Chondrocyte (in vitro differentiated cells): ENCODE results near the gene SLC22A7. TPM values are rescaled to one million over a fixed set of nuclear protein-coding genes. Genes with fewer than 3 reads are reported as not detected.

Experiments
- DNase-seq: peaks from one replicate; pipeline ENCODE4 v3.0.0; 2021; ENCODE audit warnings: mixed read lengths, low spot score
- H3K27ac Mint-ChIP-seq: one replicate; pipeline ENCODE4 v1.8.0; 2021; ENCODE audit warnings: mild to moderate bottlenecking, moderate library complexity, mixed read lengths; ENCODE audit not compliant: unreplicated experiment
- H3K27me3 Mint-ChIP-seq: 2 replicates; pipeline ENCODE4 v1.8.0; 2021; ENCODE audit warnings: low read depth, mixed read lengths
- H3K36me3 Mint-ChIP-seq: 2 replicates; pipeline ENCODE4 v1.8.0; 2021; ENCODE audit warnings: low read depth, mixed read lengths
- H3K4me1 Mint-ChIP-seq: 2 replicates; pipeline ENCODE4 v1.8.0; 2021; ENCODE audit warnings: low read depth, mild to moderate bottlenecking, mixed read lengths
- H3K4me3 Mint-ChIP-seq: one replicate; pipeline ENCODE4 v1.8.0; 2021; ENCODE audit warnings: mild to moderate bottlenecking, moderate library complexity, mixed read lengths; ENCODE audit not compliant: unreplicated experiment
- H3K9me3 Mint-ChIP-seq: 2 replicates; pipeline ENCODE4 v1.8.0; 2021; ENCODE audit warnings: low read depth, mixed read lengths
- total RNA-seq: library from RNA; stranded (reverse); gene quantifications from 3 replicates; pipeline ENCODE4 v1.2.1, GENCODE V29; 2021
- TF ChIP-seq, protein P1 (sequence below): fragments of 200-600 bp; sonication (generic); IDR thresholded peaks from 2 replicates; pipeline ENCODE4 v1.5.0; 2021; ENCODE audit warnings: antibody characterized with exemption, mild to moderate bottlenecking, moderate library complexity

The SLC22A7 gene
- total RNA-seq, 1 donor from 2014 or later: not detected

DNA sequence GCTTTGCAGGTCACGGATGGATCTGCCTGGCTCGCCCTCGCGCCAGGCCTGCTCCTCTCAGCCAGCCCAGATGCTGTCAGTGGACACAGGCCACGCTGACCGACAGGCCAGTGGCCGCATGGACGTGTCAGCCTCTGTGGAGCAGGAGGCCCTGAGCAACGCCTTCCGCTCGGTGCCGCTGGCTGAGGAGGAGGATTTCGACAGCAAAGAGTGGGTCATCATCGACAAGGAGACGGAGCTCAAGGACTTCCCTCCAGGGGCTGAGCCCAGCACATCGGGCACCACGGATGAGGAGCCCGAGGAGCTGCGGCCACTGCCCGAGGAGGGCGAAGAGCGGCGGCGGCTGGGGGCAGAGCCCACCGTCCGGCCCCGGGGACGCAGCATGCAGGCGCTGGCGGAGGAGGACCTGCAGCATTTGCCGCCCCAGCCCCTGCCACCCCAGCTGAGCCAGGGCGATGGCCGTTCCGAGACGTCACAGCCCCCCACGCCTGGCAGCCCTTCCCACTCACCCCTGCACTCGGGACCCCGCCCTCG lies 35.2 kb upstream of the SLC22A7 start:
- H3K36me3 Mint-ChIP-seq: no peaks in the 10 kb centered on the region
- DNase-seq: no peak
- TF ChIP-seq, protein P1, sequence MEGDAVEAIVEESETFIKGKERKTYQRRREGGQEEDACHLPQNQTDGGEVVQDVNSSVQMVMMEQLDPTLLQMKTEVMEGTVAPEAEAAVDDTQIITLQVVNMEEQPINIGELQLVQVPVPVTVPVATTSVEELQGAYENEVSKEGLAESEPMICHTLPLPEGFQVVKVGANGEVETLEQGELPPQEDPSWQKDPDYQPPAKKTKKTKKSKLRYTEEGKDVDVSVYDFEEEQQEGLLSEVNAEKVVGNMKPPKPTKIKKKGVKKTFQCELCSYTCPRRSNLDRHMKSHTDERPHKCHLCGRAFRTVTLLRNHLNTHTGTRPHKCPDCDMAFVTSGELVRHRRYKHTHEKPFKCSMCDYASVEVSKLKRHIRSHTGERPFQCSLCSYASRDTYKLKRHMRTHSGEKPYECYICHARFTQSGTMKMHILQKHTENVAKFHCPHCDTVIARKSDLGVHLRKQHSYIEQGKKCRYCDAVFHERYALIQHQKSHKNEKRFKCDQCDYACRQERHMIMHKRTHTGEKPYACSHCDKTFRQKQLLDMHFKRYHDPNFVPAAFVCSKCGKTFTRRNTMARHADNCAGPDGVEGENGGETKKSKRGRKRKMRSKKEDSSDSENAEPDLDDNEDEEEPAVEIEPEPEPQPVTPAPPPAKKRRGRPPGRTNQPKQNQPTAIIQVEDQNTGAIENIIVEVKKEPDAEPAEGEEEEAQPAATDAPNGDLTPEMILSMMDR: no peak
- no peak overlapping the region for H3K27ac Mint-ChIP-seq
- no peaks in the 10 kb centered on the region for H3K27me3 Mint-ChIP-seq
- H3K4me1 Mint-ChIP-seq: peaks cover 3% of the 10 kb centered on the region
- H3K4me3 Mint-ChIP-seq: no peak overlapping the region
- no peaks in the 10 kb centered on the region for H3K9me3 Mint-ChIP-seq

DNA sequence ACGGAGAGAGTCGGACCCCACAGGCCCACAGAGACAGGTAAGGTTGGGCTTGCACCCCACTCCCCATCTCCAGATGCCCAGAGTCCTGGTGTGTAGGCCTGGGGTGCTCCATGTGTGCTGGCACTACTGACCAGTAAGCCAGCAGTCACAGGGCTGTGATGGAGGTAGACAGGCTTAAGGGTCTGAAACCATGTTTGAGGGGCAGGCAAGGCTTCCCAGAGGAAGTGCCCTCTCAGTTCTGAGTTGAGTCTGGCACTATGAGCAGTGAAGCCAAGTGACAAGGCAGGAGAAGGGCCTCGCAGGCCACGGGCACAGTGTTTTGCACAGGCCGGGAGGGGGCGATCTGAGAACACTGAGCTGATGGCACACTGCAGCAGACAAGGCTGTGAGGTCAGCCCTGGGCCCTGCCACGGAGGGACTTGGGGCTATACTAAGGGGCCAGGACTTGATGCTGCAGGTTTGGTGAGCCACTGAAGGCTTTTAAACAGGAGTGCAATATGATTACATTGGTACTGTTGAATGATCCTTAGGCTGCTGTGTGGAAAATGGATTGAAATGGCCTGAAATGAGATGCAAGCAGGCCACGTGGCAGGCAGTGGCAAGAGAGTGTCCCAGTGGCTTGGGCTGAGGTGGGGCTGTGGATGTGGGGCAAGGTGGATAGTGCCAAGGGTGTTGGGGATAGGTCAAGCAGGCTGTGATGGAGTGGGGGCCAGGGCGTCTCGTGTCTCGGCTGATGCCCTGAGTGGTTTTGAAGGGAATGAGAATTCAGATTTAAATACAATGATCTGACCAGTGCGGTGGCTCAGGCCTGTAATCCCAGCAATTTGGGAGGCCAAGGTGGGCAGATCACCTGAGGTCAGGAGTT lies 34.5 kb upstream of the SLC22A7 start:
- no peaks in the 10 kb centered on the region for H3K36me3 Mint-ChIP-seq
- H3K4me3 Mint-ChIP-seq: no peak overlapping the region
- peaks cover 5% of the 10 kb centered on the region for H3K4me1 Mint-ChIP-seq
- DNase-seq: no peak
- TF ChIP-seq, protein P1: peak; percentile 88
- H3K27ac Mint-ChIP-seq: no peak overlapping the region
- no peaks in the 10 kb centered on the region for H3K27me3 Mint-ChIP-seq
- H3K9me3 Mint-ChIP-seq: no peaks in the 10 kb centered on the region

DNA sequence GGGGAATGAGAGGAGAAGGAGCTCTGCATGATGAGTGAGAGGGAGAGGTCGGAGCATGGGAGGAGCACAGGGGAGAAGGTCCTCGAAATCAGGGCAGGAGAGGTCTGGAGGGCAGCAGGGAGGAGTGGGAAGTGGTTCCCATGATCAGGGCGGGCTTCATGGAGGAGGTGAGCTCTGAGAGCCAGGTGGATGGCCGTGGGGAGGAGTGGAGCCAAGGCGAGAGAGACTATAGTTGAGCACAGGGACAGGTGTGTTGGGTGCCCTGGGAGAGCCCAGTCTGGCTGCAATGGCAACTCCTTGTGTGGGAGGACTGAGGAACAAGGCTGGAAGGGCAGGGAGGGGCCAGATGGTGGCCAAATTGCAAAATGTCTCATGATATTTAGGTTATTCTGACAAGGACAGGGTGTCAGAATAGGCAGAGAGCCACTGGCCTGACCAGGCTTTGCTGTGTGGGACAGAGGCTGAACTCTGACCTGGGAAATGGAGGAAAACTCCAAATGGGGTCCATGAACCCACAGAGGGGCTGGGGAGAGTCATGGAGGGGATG lies 33.4 kb upstream of the SLC22A7 start:
- H3K27ac Mint-ChIP-seq: no peak overlapping the region
- no peak overlapping the region for H3K4me3 Mint-ChIP-seq
- TF ChIP-seq, protein P1: no peak
- peaks cover 12% of the 10 kb centered on the region for H3K4me1 Mint-ChIP-seq
- H3K9me3 Mint-ChIP-seq: no peaks in the 10 kb centered on the region
- H3K36me3 Mint-ChIP-seq: no peaks in the 10 kb centered on the region
- H3K27me3 Mint-ChIP-seq: no peaks in the 10 kb centered on the region
- no peak for DNase-seq

DNA sequence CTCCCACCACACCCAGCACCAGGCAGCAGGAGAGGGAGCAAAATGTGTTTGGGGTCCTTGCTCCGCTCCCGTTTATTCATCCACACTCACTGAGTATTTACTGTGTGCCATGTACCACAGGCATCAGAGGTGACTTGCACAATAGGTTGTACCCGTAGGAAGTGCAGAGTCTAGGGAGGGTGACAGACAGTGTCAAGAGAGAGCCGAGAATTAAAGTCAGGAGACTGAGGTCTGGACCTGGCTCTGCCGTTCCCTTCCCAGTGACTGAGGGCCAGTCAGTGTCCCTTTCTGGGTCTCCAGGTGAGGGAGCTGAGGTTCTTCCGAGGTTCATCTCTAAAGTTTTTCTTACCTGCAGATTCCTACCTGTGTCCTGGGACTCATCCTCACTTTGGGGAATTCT lies 32.5 kb upstream of the SLC22A7 start:
- H3K4me1 Mint-ChIP-seq: peaks cover 19% of the 10 kb centered on the region
- H3K4me3 Mint-ChIP-seq: no peak overlapping the region
- no peaks in the 10 kb centered on the region for H3K36me3 Mint-ChIP-seq
- no peak for DNase-seq
- H3K9me3 Mint-ChIP-seq: no peaks in the 10 kb centered on the region
- TF ChIP-seq, protein P1: no peak
- peaks cover 4% of the 10 kb centered on the region for H3K27me3 Mint-ChIP-seq
- no peak overlapping the region for H3K27ac Mint-ChIP-seq

DNA sequence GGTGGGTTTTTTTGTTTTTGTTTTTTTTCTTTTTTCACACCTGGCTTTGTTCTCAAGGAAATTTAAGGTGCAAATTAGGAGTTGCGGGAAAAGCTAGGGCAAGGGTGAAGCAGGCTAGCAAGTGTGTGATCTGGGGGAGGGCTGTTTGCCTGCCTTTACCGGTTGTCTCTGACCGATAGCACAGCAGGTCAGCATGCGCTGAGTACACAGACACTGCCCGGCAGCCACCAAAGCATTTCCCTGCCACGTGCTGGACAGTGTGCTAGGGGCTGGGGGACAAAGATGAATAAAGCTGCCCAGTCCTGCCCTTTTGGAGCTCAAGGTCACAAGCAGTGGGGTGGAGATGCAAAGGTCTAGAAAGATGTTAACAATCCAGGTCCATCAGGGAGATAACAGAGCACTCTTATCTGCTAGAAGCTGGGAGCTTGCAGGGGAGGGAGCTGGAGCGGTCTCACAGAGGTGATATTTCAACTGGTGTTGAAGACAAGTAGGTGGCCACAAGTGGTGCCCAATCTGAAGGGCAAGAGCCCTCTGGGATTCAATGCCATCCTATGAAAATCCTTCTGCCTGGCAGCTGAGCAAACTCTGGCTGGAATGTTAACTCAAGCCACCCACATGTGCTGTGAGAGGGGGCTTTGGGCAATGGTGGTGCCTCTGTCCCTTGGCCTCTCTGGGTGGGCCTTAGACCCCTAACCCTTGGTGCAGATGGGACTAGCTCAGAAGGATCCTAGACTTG lies 30.3 kb upstream of the SLC22A7 start:
- Mint-ChIP-seq H3K27ac (no peak overlapping the region), H3K4me3 (no peak overlapping the region), H3K27me3 (peaks cover 7% of the 10 kb centered on the region), H3K9me3 (no peaks in the 10 kb centered on the region), H3K36me3 (no peaks in the 10 kb centered on the region), H3K4me1 (peaks cover 16% of the 10 kb centered on the region)
- TF ChIP-seq, protein P1: no peak
- no peak for DNase-seq
